Stimulated activated CD8-positive, alpha-beta memory T cell treated with anti-CD3 and anti-CD28 coated beads, Interleukin-4, amount 100 ng/mL, for 24 hours (primary cell): ENCODE data around the gene TTN.
"Not testable (repeated sequence)": the region's sequence is repeated elsewhere in the genome, so short reads cannot be mapped to it uniquely, and the experiment has no call there.

Source experiments
- DNase-seq: peaks from one replicate; pipeline ENCODE4 v3.0.0-alpha.2; 2020; ENCODE audit warnings: low read depth

TTN gene

DNA sequence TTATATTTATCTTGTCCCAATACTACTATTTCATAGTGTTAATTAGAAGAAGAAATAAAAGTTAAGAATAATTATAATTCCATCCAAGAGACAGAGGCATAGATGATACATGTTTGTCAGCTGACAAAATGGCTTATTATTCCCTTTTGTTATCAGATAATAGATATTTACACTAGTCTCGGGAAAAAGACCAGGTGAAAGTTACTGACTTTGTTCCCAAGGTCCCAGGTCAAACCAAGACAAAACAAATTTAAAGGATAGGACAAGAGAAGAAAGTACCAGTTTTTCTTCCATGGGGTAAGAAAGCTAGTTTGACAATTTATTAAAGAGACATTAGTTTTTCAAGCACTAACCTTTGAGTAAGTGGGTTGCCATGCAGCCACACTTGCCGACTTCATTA is 73.2 kb downstream of the TTN start:
- no peak for DNase-seq

DNA sequence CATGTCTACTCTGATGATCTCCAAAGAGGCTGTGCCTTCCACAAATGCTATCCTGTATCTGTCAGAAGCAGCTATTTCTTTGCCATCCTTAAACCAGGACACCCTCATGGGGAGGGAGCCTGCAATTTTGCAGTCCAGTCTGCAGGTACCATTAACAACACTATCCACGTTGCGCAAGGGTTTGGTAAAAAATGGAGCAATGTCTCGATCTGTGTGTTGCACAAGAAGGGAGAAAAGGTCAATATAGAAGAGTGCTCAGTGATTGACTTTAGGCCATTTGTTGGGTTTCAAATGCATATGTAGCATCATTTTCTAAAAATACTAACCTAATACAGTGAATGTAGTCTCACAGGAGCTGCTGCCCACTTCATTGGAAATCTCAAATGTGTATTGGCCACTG is 74.3 kb downstream of the TTN start:
- no peak for DNase-seq

DNA sequence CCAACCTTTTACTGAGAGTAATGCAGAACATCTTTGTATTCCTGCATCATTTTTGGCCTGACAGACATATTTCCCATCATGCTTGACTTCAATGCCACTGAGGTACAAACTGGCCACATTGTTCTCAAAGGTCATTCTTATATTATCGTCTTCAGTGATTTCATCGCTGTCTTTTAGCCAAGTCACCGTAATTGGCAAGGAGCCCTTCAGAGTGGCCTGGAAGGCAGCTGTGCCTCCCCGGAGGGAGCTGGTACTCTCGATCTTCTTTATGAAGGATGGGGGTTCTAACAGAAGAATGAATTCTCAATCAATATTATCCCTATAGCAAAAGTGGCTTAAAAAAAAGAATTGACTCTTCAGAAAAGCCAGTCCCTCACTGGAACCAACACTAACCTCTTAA is 75.9 kb downstream of the TTN start:
- DNase-seq: no peak

DNA sequence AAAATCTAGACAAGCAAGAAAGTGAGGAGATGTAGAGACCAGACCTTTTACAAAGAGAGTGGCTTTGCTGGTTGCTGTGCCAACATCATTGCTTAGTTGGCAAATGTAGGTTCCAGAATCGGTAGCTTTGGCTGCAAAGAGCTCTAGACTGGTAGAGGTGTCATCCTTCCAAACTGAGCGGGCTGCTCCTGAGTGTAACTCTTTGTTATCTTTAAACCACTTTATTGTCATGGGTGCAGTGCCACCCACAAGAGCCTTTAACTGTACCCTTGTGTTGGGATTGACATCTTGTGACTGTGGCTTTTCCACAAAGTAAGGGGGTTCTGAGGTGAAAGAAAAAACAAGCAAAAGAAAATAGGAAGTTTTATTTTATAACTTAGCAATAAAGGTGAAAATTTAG is 77.2 kb downstream of the TTN start:
- DNase-seq: no peak

DNA sequence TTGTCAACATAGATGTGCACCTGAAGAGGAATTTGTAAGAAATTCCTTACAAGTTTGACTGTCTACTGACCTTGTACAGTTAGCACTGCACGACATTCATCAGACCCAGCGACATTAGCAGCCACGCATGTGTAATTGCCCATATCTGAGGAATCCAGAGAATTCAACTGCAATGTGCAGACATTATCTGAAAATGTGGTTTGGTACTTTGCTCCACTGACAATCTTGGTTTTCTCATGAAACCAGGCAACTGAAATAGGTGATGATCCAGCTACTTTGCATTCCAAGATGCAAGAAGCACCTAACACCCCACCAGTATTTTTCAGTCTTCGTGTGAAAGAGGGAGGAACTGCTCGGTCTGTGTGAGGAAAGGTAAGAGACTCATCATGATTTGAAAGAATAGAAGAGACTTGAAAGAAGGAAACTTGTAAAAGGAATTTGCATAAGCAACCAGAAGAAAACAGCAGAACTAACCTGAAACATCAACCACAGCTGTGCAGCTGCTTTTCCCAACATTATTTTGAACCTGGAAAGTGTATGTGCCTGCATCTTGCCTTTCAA is 83.4 kb downstream of the TTN start:
- DNase-seq: no peak

DNA sequence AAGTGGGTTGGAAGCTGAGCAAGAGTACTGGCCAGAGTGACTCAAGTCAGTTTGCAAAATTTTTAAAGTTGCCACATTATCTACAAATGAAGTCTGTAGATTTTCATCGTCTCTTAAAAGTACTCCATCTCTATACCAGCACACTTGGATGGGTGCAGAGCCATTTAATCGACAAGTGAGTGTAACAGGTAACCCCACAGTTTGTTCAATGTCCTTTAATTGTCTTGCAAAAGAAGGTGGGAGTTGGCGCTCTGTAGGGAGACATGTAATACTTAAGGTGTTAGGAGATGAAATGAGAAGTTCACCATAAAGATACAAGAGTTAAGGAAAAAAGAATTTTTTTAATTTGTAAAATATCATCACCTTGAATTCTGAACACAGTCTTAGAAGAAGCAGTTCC is 84.9 kb downstream of the TTN start:
- no peak for DNase-seq

DNA sequence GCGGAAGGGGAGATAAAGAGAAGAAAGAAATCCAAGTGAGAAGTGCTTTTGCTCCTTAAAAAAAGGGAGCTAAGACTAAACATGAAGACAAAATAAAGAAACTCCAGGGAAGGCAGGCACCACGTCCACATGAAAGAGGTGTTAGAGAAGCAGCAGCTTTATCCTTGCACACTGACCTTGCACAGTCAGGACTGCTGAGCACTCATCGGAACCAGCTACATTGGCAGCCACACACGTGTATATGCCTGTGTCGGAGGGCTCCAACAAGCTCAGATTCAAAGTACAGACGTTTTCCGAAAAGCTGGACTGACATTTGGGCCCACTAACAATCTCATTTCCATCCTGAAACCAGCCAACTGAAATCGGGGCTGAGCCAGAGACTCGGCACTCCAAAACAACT is 88.2 kb downstream of the TTN start:
- DNase-seq: no peak

DNA sequence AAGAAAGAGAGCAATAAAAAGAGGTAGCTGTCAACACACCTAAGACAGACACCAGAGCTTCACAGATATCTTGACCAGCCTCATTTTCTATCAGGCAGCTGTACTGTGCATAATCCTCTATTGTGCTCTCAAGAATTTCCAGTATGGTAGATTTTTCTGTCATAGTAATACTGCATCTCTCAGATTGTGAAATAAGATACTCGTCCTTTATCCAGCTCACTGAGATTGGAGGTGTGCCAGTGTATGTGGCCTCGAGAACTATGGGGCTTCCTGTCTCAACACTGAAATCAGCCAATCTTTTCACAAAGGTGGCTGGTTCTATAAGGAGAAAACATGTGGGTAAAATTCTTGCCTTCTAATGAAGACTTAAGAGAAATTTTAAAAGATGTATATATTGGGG is 88.9 kb downstream of the TTN start:
- no peak for DNase-seq

DNA sequence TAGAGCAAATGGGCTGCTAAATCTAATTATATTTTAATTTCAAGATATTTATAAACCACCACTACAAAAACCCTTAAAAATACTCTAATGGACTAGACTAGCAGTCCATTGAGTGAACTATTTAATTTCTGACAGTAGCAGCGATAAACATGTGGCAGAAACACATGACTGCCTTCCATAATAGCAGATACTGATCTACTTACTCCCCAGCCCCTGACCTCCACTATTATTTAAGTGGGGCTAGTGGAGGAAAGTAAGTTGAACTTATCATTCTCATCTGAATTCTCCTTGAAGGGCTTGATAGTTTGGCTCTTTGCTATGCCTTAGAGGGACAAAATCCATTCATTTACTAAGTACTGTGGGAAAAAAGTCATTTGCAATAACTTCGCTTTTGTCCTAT is 90.8 kb downstream of the TTN start:
- DNase-seq: no peak

DNA sequence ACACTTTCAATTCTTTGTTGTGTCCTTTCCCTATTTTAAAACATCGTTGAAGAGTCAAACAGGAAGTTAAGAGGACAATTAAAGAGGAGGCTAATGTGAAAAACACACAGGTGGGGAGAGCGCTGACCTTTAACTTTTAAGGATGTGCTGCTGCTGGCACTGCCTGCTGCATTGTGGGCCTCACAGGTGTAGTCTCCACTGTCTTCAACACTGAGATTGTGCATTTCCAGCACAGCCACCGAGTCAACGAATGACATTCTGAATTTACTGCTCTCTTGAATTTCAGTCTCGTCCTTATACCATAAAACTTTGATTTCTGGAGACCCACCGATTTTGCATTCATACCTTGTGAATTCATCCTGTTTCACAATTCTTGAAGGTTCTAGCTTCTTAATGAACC is 91.9 kb downstream of the TTN start:
- no peak for DNase-seq

DNA sequence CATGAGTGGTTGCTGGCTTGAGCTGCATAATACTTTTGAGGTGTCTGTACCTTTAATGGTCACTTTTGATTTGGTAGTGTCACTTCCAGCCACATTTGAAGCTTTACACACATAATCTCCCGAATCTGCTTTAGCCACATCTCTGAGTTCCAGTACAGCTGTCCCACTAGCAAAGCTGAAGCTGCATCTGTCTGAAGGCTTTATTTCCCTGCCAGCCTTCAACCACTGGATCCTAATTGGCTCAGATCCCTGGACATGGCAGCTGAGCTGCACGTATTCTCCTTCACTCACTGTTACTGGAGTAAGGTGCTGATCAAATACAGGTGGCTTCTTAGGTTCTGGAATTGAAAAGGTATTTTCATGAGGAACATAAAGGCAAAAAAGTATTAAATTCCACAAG is 99.7 kb downstream of the TTN start:
- DNase-seq: no peak

DNA sequence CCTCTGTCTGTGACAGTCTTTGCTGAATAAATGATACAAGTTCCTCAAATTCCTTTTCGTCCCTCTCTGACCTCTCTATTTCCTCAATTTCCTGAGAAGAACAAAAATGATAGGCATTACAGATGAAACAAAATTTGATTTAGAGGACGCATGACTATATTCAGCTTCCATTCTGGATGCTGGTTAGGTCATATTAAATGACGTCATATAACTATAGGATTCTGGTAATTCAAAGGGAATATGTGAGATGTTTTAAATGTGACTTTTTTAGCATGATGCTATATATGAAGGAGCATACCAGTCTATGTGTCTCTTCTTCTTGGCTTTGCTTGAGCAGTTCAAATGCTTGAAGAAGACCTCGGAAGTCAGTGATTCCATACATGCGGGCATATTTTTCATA is 102.3 kb downstream of the TTN start:
- DNase-seq: no peak

DNA sequence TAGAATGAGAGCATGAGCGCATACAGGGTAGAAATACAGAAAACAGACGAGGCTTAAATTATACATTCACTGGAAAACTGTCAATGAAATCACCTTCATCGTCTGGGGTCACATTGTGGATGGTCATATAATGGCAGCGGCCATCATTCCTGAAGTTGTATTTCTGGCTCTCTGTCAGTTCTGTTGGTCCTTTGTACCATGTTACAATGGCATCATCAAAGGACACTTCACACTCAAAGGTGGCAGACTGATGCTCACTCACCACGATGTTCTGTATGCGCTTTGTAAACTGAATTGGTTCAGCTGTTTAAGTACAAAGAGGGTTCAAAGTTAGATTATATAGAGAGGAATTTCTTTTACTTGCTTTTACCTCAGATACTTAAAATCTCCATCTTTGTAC is 104.9 kb downstream of the TTN start:
- DNase-seq: no peak

DNA sequence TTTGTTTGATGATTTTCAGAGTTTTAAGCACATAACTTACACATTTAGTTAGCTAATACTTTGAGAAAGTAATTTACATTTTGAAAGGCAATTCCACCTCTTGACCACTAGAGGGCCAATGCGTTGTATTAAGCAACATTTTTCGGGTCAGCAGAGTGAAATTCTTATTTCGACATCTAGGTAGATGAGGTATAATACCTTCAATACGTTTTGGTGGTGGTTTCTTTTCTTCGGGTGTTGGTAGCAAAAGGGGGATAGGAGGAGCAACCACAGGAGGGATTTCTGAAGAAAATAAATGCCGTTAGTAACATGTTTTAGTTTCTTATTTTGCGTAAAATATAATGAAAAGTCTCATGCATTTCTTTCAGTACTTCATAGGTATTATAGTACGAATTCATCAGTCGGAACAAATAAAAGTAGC is 106.3 kb downstream of the TTN start:
- DNase-seq: no peak

DNA sequence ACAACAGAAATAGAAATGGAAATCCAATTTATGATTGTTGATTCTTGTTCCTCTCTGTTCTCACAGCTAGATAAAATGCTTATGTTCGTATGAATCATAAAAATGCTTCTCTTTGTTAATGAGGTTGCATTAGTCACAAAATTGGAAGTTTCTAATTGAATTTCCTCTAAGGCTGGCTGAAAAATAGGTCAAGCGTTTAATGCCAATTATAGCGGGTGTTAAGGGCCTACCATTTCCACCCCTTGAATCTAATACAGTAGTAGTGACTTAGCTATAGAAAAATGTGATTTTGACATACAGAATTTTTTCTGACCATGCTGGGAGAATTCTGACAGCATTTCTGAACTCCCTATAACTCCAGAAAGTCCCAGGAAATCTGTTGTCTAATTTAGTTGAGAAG is 107.1 kb downstream of the TTN start:
- DNase-seq: no peak

DNA sequence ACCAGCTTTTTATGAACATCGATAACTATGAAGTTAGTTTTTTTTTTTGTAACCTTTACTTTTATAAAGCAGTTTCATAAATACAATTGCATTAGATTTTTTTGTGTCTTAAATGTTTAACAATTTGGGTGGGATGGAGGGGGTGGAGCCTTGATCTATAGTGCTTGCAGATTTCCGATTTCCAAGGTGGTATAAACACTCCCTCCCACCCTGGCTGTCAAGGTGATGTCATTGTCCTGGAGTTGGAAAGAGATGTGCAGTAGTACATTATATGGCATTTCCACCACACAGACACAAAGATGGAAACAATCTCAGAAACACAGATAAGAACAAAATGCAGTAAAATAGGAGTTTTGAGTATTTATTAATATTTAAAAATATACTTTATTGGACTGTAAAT is 114.4 kb downstream of the TTN start:
- no peak for DNase-seq

DNA sequence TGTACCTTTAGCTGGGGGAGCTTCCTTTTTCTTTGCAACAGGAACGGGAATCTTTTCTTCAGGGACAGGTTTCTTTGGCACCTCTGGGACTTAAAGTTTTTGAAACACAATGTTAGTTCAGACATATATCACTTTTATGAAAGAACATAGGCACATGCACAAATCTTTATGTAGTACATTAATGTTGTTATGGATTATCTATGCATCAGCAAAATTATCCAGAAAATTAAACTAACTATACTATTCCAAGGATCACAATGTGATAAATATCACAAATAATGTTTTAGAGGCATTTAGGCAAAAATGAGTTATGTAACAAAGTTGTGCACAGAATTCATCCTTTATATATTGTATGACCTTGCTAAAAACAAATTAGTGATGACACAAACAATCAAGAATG is 117.4 kb downstream of the TTN start:
- no peak for DNase-seq

DNA sequence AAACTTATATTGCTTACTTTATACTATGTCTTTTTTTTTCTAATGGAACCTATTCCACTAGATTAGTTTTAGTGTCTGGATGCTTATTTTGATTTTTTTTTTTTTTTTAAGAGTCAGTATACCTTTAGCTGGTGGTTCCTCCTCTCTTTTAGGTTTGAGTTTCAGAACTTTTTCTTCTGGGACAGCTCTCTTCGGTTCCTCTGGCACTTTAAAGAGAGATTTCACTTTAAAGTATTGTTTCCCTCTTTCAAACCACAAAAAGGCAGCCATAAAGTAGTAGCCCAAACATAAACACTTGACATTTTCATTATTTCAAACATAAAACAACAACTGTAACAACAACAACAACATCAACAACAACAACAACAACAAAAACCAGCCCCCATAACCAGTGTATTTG is 123.3 kb downstream of the TTN start:
- no peak for DNase-seq

DNA sequence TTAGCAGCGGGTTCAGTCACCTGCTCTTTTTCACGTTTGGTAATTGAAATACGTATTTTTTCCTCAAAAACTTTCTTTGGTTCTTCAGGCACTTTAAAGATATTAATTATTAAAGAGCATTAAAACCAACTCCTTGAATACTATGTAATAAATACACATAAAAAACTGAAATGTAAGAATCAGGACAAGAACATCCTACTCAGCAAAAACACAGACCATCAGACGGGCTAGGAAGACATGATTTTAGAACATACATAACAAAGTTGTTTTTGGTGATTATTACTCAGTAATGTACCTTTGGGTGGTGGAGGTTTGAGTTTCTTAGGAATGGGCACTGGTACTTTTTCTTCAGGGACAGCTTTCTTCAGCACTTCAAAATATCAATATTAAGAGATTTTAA is 126.1 kb downstream of the TTN start:
- no peak for DNase-seq

DNA sequence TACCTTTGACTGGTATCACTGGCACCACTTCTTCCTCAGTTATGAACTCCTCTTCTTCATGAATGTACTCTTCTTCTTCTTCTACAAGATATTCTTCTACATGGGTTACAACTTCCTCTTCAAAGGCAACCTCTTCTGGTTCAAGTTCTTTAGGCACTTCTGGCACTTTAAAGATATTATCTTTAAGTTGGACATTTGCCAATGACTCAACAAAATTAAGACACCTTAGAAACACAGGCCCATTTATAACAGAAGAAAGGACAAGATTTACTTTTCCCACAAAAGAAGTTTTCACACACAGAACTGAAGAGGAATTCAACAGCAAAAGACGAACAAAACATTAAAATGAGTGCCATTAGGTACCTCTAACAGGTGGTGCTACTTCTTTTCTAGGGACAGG is 127.3 kb downstream of the TTN start:
- no peak for DNase-seq

DNA sequence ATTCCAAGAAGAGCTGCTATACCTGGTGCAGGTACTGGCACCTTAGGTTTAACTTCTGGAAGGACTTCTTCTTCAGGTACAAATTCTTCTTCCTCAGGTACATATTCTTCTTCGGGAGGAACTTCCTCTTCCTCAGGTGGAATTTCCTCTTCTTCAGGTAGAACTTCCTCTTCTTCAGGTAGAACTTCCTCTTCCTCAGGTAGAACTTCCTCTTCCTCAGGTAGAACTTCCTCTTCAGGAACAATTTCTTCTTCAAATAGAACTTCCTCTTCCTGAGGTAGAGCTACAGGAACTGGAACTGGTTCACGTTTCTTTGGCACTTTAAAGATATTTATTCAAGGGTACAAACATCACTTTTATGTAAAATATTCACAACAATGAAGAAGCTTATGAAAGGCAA is 129.6 kb downstream of the TTN start:
- no peak for DNase-seq

DNA sequence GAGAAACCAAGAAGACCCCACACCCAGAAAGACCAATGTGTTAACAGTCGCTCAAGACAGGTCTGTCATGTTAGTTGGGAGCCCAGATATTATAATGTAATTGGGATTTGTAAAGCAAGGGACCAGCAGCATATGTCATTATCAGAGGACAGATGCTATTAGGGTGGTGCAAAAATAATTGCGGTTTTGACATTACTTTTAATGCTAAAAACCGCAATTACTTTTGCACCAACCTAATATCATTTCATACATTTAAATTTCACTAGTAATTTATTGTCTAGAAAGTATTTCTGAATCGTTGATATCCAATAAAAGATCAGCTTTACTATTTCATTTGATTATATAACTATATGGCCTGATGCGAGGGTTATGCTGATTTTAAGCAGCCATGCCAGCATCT is 131.2 kb downstream of the TTN start:
- no peak for DNase-seq

DNA sequence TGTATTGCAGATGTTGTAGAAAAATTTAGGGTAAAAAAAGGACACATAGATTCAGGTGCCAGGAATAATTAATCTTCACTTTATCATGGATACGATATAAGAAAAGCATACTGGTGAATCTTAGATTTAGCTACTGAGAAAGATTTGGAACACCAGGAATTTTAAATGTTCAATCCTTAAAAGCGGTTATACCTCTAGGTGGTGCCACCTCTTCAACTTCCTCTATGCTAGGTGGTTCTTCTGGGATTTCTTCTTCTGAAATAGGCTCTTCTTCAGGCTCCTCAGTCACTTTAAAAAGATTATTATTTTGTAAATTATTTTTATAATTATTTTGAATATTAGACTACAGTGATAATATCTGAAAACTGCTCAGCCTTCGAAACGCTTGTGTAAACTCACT is 133.1 kb downstream of the TTN start:
- no peak for DNase-seq

DNA sequence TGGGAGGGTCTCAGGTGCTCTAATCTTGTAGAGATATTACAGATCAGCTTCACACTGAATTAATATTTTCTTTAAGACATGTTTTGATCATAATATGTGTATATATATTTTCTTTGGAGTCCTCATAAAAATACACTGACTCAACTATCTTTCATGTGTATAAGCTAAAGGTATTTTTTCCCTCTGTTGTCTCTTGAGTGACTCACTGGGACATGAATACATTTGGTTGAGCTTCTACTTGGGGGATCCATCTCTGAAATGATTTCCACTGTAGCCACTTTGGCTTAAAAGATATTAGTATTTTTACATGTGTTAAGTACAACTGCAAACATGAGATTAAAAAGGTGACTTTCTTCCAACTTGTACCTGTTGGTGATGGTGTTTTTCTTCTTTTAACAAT is 140.8 kb downstream of the TTN start:
- no peak for DNase-seq

DNA sequence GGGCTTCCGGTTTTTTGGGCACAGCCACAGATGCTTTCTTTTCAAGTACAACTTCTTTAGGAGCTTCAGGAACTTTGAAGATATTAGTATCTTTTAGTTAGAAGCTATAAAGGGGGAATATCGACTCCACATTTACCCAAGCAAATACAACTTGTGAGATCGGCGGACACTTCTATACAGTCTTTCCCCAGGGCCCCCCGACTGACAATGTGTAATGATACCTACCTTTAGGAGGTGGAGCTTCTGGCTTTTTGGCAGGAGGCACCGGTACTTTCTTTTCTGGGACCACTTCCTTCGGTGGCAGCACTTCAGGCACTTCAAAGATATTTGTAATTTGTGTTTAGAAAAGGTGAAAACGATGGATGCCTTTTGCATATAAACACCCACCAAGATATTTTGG is 148.7 kb downstream of the TTN start:
- DNase-seq: not testable (repeated sequence)
